Activated naive CD4-positive, alpha-beta T cell treated with anti-CD3 and anti-CD28 coated beads, Interleukin-2, amount 10 ng/mL, durations not matched to agents 7 days and 5 days (primary cell): Measurements from ENCODE around the gene GTF2A2.

ENCODE experiments used
- CTCF ChIA-PET: fragments of 350-600 bp; sonication (Branson Sonifier 250); formaldehyde crosslinking; loops from one replicate; lab custom pipeline; 2021; ENCODE audit warnings: antibody characterized with exemption; lab: Charles Lee
- DNase-seq: peaks from one replicate; pipeline ENCODE4 v3.0.0-alpha.2; 2020
- H3K27ac Mint-ChIP-seq: one replicate; pipeline ENCODE4 v1.8.0; 2021; ENCODE audit warnings: mild to moderate bottlenecking, moderate library complexity, mixed read lengths
- H3K27me3 Mint-ChIP-seq: one replicate; pipeline ENCODE4 v1.8.0; 2021; ENCODE audit warnings: mild to moderate bottlenecking, mixed read lengths
- H3K36me3 Mint-ChIP-seq: one replicate; pipeline ENCODE4 v1.8.0; 2021; ENCODE audit warnings: mixed read lengths
- H3K4me1 Mint-ChIP-seq: one replicate; pipeline ENCODE4 v1.8.0; 2021; ENCODE audit warnings: mixed read lengths
- H3K4me3 Mint-ChIP-seq: one replicate; pipeline ENCODE4 v1.8.0; 2021; ENCODE audit warnings: mild to moderate bottlenecking, moderate library complexity, mixed read lengths
- H3K9me3 Mint-ChIP-seq: one replicate; pipeline ENCODE4 v1.8.0; 2021; ENCODE audit warnings: mixed read lengths

GTF2A2 gene

DNA sequence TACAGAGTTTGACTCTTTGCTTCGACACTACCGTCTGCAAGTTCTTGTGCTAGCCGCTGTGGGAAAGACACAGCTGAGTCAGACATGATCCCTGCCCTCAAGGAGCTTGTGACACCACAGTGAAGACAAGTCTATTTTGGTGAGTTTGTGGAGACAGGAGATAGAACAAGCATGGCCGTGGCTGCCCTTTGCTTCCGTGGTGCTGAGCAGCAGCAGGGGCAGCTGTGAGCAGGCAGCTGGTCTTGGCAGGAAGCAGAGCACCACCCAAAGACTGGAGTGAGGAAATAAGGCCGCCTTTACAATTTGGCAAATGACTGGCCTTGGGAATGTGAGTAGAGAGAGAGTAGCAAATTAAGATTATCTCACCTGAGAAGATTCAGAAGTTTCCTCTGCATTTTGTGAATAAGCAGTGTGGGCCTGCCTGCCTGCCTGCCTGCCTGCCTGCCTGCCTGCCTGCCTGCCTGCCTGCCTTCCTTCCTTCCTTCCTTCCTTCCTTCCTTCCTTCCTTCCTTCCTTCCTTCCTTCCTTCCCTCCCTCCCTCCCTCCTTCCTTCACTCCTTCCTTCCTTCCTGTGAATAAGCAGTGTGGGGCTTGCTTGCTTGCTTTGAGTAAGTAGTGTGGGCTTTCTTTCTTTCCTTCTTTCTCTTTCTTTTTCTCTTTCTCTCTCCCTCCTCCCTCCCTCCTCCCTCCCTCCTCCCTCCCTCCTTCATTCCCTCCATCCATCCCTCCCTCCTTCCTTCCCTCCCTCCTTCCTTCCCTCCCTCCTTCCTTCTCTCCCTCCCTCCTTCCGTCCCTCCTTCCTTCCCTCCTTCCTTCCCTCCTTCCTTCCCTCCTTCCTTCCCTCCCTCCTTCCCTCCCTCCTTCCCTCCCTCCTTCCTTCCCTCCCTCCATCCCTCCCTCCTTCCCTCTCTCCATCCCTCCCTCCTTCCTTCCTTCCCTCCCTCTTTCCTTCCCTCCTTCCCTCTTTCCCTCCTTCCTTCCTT, 47.3 kb downstream of the GTF2A2 start:
- Mint-ChIP-seq H3K4me3 (no peak overlapping the region), H3K9me3 (peaks cover 3% of the 10 kb centered on the region), H3K36me3 (peaks cover 2% of the 10 kb centered on the region), H3K27ac (no peak overlapping the region), H3K4me1 (peaks cover 3% of the 10 kb centered on the region), H3K27me3 (peaks cover 28% of the 10 kb centered on the region)
- no peak for DNase-seq
- CTCF ChIA-PET: no interaction called here

DNA sequence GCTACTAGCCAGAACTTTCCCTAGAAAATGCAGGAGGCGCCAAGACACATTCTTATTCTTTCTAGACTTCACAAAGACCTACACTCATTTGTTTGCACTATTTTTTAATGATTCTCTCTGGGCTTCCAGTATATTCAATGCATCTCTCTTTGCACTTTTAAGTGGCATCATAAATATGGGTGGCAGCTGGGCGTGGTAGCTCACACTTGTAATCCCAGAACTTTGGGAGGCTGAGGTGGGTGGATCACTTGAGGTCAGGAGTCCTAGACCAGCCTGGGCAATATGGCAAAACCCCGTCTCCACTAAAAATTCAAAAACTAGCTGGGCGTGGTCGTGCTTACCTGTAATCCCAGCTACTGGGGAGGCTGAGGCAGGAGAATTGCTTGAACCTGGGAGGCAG, 51.3 kb downstream of the GTF2A2 start:
- Mint-ChIP-seq H3K4me3 (no peak overlapping the region), H3K27ac (no peak overlapping the region), H3K4me1 (no peaks in the 10 kb centered on the region), H3K9me3 (peaks cover 19% of the 10 kb centered on the region), H3K36me3 (no peaks in the 10 kb centered on the region), H3K27me3 (peaks cover 12% of the 10 kb centered on the region)
- no peak for DNase-seq
- CTCF ChIA-PET: interaction anchor here (1.4 kb wide), 1 partner anchor 10 kb away, joined by 3 read pairs; no protein-coding TSS in a partner anchor

DNA sequence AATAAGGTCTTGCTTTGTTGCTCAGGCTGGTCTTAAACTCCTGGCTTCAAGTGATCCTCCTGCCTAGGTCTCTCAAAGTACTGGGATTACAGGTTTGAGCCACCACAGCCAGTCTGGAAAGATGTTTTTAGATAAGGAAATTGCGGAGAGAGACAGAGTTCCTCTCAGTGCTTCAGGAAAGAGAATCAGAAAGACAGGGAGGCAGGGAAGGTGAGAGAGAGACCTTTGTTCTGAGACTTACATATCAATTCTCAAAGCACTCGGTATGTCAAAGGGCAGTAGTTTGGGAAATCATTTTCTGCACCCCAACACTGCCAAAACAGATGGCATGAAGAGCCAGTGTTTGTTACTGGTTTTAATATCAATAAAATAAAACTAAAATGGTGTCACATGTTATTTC, 58.9 kb downstream of the GTF2A2 start:
- CTCF ChIA-PET: no interaction called here
- Mint-ChIP-seq H3K36me3 (no peaks in the 10 kb centered on the region), H3K4me1 (no peaks in the 10 kb centered on the region), H3K4me3 (no peak overlapping the region), H3K27ac (no peak overlapping the region), H3K27me3 (peaks cover 10% of the 10 kb centered on the region), H3K9me3 (peaks cover 10% of the 10 kb centered on the region)
- no peak for DNase-seq

DNA sequence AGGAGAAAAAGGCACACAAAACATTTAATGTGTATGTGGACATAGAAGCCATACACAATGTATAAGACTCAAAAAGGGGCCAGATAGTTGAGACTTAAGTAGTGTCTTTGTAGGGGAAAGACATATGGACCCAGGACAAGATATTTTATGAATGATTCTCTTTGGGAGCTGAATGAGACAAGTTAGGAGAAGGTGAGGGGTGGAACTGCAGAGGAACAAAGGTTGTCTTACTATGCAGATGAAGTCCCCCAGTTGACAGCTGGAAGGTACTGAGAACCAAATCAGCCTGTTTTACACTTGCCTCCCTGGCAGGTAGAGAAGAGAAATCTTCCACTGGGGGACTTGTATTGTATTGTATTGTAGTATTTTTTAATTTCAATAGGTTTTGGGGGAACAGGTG, 60.7 kb downstream of the GTF2A2 start:
- no peak overlapping the region for H3K27ac Mint-ChIP-seq
- H3K4me3 Mint-ChIP-seq: no peak overlapping the region
- peaks cover 10% of the 10 kb centered on the region for H3K27me3 Mint-ChIP-seq
- peaks cover under 1% of the 10 kb centered on the region for H3K4me1 Mint-ChIP-seq
- DNase-seq: no peak
- H3K9me3 Mint-ChIP-seq: peaks cover 4% of the 10 kb centered on the region
- no peaks in the 10 kb centered on the region for H3K36me3 Mint-ChIP-seq
- CTCF ChIA-PET: interaction anchor here (1.0 kb wide), 1 partner anchor 9 kb away, joined by 3 read pairs; no protein-coding TSS in a partner anchor

DNA sequence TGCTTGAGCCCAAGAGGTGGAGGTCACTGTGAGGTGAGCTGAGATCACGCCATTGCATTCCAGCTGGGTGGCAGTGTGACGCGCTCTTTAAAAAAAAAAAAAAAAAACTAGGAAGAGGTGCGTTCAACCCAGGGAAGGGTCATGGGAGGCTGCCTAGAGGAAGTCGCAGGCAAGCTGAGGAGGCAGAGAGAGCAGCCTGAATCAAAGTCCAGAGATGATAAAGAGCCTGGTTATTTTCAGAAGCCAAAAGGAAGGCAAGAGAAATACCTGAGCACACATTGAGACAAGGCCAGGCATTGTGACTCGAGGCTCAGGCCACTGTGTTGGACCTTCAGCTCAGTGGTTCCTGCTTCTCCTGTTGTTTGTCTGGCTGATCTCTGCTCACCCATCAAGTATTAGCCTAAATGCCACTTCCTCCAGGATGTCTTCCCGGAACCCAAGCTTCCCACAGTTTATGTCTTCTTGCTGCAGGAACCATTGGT, 61.8 kb downstream of the GTF2A2 start:
- H3K9me3 Mint-ChIP-seq: no peaks in the 10 kb centered on the region
- CTCF ChIA-PET: interaction anchor here (1.0 kb wide), 1 partner anchor 10 kb away, joined by 3 read pairs; no protein-coding TSS in a partner anchor

DNA sequence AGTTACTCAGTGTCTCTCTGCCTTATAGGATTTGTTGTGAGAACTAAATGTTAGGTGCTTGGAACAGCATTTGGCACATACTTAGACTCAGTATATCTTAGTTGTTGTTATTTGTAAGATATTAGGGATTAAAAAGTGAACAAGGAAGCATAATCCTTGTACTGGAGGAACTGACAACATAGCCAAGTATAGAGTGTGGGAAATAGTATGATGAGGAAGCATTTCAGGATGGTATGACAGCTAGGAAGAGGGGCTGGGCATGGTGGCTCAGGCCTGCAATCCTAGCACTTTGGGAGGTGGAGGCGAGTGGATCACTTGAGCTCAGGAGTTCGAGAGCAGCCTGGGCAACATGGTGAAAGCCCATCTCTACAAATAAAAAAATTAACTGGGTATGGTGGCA, 62.3 kb downstream of the GTF2A2 start:
- CTCF ChIA-PET: interaction anchor here (1.2 kb wide), 1 partner anchor 9 kb away, joined by 3 read pairs; no protein-coding TSS in a partner anchor

More for the DNA sequence above, 61.8 kb downstream of the GTF2A2 start:
- Mint-ChIP-seq H3K4me3 (no peak overlapping the region), H3K27ac (no peak overlapping the region), H3K4me1 (peaks cover 10% of the 10 kb centered on the region), H3K36me3 (no peaks in the 10 kb centered on the region), H3K27me3 (peaks cover 10% of the 10 kb centered on the region)
- DNase-seq: no peak

DNA sequence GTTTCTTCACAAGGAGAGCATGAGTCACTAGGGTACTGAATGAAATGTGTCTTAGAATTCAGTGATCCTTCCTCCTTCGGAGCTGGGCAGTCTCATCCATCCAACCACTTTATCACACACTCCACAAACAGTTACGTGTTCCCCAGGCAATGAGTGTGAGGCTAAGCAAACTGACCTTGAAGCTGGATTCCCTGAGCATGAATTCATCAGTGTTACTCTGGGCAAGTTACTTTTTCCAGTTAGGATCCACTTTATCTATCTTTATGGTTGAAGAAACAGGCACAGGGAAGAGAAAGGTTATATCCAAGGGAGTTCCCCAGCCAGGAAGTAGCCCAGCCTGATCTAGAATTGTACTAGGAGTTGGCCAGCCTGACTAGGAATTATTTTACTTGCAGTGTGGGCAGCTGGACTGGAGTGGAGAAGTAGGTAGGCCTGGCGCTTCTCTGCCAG, 62.8 kb downstream of the GTF2A2 start:
- Mint-ChIP-seq H3K36me3 (no peaks in the 10 kb centered on the region), H3K9me3 (no peaks in the 10 kb centered on the region), H3K27me3 (peaks cover 10% of the 10 kb centered on the region), H3K4me1 (peaks cover 17% of the 10 kb centered on the region), H3K4me3 (no peak overlapping the region), H3K27ac (no peak overlapping the region)
- CTCF ChIA-PET: interaction anchor here (0.7 to 1.2 kb wide), 2 partner anchors 9 to 62 kb away, joined by 3 read pairs; no protein-coding TSS in a partner anchor
- no peak for DNase-seq

More for the DNA sequence above, 62.3 kb downstream of the GTF2A2 start:
- Mint-ChIP-seq H3K4me3 (no peak overlapping the region), H3K36me3 (no peaks in the 10 kb centered on the region), H3K27ac (no peak overlapping the region), H3K27me3 (peaks cover 10% of the 10 kb centered on the region), H3K9me3 (no peaks in the 10 kb centered on the region), H3K4me1 (peaks cover 13% of the 10 kb centered on the region)
- DNase-seq: no peak

DNA sequence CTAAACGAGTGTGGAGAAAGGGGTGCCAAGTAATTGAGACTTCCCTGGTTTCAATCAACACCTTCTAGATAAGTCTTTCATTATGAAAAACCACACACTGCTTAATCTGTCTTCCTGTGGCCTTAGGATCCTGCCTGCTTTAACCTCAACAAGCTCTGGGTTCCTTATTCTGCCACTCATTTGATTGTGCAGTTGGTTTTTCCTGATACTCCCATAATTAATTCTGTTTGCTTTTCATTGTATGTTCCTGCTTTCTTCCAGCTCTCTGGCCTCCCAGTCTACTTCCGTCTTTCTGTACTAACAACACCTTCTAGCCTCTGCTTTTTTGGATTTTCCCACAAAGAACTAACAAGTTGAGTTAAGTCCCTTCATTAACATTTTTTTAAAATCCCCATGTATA, 66.0 kb downstream of the GTF2A2 start:
- CTCF ChIA-PET: interaction anchor here (1.0 to 1.2 kb wide), 2 partner anchors 55 to 58 kb away, joined by 3 to 5 read pairs; no protein-coding TSS in a partner anchor
- H3K9me3 Mint-ChIP-seq: no peaks in the 10 kb centered on the region
- no peaks in the 10 kb centered on the region for H3K27me3 Mint-ChIP-seq
- no peak for DNase-seq
- no peak overlapping the region for H3K4me3 Mint-ChIP-seq
- H3K27ac Mint-ChIP-seq: no peak overlapping the region
- H3K36me3 Mint-ChIP-seq: no peaks in the 10 kb centered on the region
- peaks cover 26% of the 10 kb centered on the region for H3K4me1 Mint-ChIP-seq

DNA sequence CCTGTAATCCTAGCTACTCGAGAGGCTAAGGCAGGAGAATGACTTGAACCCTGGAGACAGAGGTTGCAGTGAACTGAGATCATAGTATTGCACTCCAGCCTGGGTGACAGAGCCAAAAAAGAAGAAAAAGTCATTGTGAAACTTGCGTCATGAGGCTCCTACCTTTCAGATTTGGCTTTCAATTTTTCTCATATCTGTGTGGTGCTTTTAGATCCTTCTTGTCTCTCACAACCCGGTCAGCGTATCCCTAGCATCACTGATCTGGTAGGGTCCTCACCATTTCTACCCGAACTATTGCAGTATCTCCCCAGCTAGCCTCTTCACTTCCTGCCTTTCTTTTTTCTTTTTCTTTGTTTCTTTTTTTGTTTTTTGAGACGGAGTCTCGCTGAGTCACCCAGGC, 67.3 kb downstream of the GTF2A2 start:
- DNase-seq: no peak
- CTCF ChIA-PET: interaction anchor here (1.2 kb wide), 1 partner anchor 56 kb away, joined by 5 read pairs; no protein-coding TSS in a partner anchor
- Mint-ChIP-seq H3K9me3 (no peaks in the 10 kb centered on the region), H3K4me3 (no peak overlapping the region), H3K36me3 (no peaks in the 10 kb centered on the region), H3K4me1 (peaks cover 26% of the 10 kb centered on the region), H3K27ac (no peak overlapping the region), H3K27me3 (no peaks in the 10 kb centered on the region)
